Measurements from ENCODE around the gene THYN1.

- TF ChIP-seq CTCF (conservative IDR thresholded peaks at IDR 0.05; ENCODE audit: low read depth, low read length), result no peak
- TF ChIP-seq EZH2 (IDR thresholded peaks at IDR 0.05; ENCODE audit: low read length, unreplicated experiment), result no peak
Observed at GRCh38 chr11:134223121-134223520, 30.0 kb downstream of the THYN1 start.

All from PC-3 (cell line).